ENCODE results near the gene CDK10. TPM values are rescaled to one million over a fixed set of nuclear protein-coding genes. Genes with fewer than 3 reads are reported as not detected.

Gene CDK10
- total and polyA plus RNA-seq, 9 of the 15 experiments (the other 6 are each of a cell fraction or from before 2014, with no cell fraction given) = 2.0 to 85.1 (median 40.1) TPM

- TF ChIP-seq, protein P1, sequence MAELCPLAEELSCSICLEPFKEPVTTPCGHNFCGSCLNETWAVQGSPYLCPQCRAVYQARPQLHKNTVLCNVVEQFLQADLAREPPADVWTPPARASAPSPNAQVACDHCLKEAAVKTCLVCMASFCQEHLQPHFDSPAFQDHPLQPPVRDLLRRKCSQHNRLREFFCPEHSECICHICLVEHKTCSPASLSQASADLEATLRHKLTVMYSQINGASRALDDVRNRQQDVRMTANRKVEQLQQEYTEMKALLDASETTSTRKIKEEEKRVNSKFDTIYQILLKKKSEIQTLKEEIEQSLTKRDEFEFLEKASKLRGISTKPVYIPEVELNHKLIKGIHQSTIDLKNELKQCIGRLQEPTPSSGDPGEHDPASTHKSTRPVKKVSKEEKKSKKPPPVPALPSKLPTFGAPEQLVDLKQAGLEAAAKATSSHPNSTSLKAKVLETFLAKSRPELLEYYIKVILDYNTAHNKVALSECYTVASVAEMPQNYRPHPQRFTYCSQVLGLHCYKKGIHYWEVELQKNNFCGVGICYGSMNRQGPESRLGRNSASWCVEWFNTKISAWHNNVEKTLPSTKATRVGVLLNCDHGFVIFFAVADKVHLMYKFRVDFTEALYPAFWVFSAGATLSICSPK (IDR thresholded peaks at IDR 0.05; ENCODE audit: borderline replicate concordance) = no peak
- TF ChIP-seq RERE (CRISPR knock-in tag; IDR thresholded peaks at IDR 0.05; ENCODE audit: borderline replicate concordance) (0 out of 2 replicates have a peak, but pooled peaks have one; percentile 51), ZNF696 (CRISPR knock-in tag; conservative IDR thresholded peaks at IDR 0.05) (no peak), ETV6 (IDR thresholded peaks at IDR 0.05; ENCODE audit: borderline replicate concordance in 1 of 2, low read depth in 2 of 2, low read length in 1 of 2) (no peak), ETV6 (CRISPR knock-in tag; IDR thresholded peaks at IDR 0.05; ENCODE audit: borderline replicate concordance) (peak; percentile 18; the same call in 1 of the 2 replicates), MNT (conservative IDR thresholded peaks at IDR 0.05) (peak; percentile 5 to 64; a peak in 3 of 4 replicates)
- TF ChIP-seq, protein P2, sequence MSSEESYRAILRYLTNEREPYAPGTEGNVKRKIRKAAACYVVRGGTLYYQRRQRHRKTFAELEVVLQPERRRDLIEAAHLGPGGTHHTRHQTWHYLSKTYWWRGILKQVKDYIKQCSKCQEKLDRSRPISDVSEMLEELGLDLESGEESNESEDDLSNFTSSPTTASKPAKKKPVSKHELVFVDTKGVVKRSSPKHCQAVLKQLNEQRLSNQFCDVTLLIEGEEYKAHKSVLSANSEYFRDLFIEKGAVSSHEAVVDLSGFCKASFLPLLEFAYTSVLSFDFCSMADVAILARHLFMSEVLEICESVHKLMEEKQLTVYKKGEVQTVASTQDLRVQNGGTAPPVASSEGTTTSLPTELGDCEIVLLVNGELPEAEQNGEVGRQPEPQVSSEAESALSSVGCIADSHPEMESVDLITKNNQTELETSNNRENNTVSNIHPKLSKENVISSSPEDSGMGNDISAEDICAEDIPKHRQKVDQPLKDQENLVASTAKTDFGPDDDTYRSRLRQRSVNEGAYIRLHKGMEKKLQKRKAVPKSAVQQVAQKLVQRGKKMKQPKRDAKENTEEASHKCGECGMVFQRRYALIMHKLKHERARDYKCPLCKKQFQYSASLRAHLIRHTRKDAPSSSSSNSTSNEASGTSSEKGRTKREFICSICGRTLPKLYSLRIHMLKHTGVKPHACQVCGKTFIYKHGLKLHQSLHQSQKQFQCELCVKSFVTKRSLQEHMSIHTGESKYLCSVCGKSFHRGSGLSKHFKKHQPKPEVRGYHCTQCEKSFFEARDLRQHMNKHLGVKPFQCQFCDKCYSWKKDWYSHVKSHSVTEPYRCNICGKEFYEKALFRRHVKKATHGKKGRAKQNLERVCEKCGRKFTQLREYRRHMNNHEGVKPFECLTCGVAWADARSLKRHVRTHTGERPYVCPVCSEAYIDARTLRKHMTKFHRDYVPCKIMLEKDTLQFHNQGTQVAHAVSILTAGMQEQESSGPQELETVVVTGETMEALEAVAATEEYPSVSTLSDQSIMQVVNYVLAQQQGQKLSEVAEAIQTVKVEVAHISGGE (CRISPR knock-in tag; IDR thresholded peaks at IDR 0.05) = 0 out of 6 replicates have a peak, but pooled peaks of 1 of the 3 experiments have one; percentile 8
- TF ChIP-seq, protein P3, sequence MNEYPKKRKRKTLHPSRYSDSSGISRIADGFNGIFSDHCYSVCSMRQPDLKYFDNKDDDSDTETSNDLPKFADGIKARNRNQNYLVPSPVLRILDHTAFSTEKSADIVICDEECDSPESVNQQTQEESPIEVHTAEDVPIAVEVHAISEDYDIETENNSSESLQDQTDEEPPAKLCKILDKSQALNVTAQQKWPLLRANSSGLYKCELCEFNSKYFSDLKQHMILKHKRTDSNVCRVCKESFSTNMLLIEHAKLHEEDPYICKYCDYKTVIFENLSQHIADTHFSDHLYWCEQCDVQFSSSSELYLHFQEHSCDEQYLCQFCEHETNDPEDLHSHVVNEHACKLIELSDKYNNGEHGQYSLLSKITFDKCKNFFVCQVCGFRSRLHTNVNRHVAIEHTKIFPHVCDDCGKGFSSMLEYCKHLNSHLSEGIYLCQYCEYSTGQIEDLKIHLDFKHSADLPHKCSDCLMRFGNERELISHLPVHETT (CRISPR knock-in tag; conservative IDR thresholded peaks at IDR 0.05 in 1 of 2, IDR thresholded peaks at IDR 0.05 in 1 of 2) = peak in 1 of 2 experiments; percentile 48; a peak in 1 of 4 replicates
Measured at GRCh38 chr16:89687092-89687940, 827 bp downstream of the CDK10 start (continued).
